Spleen (tissue), 11 donors: ENCODE measurements around the gene NAGS. TPM values are rescaled to one million over a fixed set of nuclear protein-coding genes. Genes with fewer than 3 reads are reported as not detected.

Experiments used
- DNase-seq: peaks from one replicate; pipeline ENCODE4 v3.0.0-alpha.2; 2020
- H3K27ac ChIP-seq, 8 donors: fragments of 200-600 bp; sonication (generic) in 7 of 8; 1 replicate in 4 of 8; 2 replicates in 4 of 8; pipeline versions ENCODE4 v1.5.0 to v1.8.0; 2016 to 2021; ENCODE audit warnings: inconsistent platforms in 4 of 8, mild to moderate bottlenecking in 4 of 8, moderate library complexity in 1 of 8
- H3K27me3 ChIP-seq, 7 donors: fragments of 200-600 bp; sonication (generic) in 6 of 7; replicated peaks in 1 of 7; 1 replicate in 4 of 7; 2 replicates in 3 of 7; pipeline versions ENCODE4 v1.5.0 to v1.8.0; 2016 to 2021; ENCODE audit warnings: inconsistent platforms in 3 of 7, mild to moderate bottlenecking in 1 of 7
- H3K36me3 ChIP-seq, 6 donors: fragments of 200-600 bp; sonication (generic) in 5 of 6; 1 replicate in 4 of 6; 2 replicates in 2 of 6; pipeline versions ENCODE4 v1.5.0 to v1.8.0; 2016 to 2021; ENCODE audit warnings: inconsistent platforms in 2 of 6
- H3K4me1 ChIP-seq, 6 donors: fragments of 200-600 bp; sonication (generic) in 5 of 6; 1 replicate in 3 of 6; 2 replicates in 3 of 6; pipeline versions ENCODE4 v1.5.0 to v1.8.0; 2016 to 2021; ENCODE audit warnings: inconsistent platforms in 3 of 6
- H3K4me3 ChIP-seq, 8 donors: fragments of 200-600 bp; sonication (generic) in 7 of 8; 1 replicate in 4 of 8; 2 replicates in 4 of 8; pipeline versions ENCODE4 v1.5.0 to v1.8.0; 2016 to 2021; ENCODE audit warnings: inconsistent platforms in 4 of 8, mild to moderate bottlenecking in 4 of 8, moderate library complexity in 2 of 8
- H3K9me3 ChIP-seq, 8 donors: fragments of 200-600 bp; sonication (generic) in 7 of 8; 1 replicate in 4 of 8; 2 replicates in 4 of 8; pipeline versions ENCODE4 v1.5.0 to v1.8.0; 2016 to 2021; ENCODE audit warnings: inconsistent platforms in 4 of 8
- POLR2A ChIP-seq, 3 donors: fragments of 450-650 bp; IDR thresholded peaks; one replicate each; pipeline ENCODE4 v1.5.1; 2017; ENCODE audit warnings: antibody characterized with exemption in 3 of 3, mild to moderate bottlenecking in 1 of 3
- POLR2AphosphoS5 ChIP-seq, 3 donors: sonication (generic); formaldehyde crosslinking; IDR thresholded peaks; one replicate each; pipeline ENCODE4 v1.5.1; 2017; ENCODE audit warnings: antibody characterized with exemption in 3 of 3
- WGBS, 5 donors: extraction: QIAGEN DNeasy Blood & Tissue Kit in 3 of 5; methylation state at CpG; one replicate each; pipeline versions ENCODE4 v1.1.5 to v1.1.7; 2013 to 2018; 5-methylcytosine and 5-hydroxymethylcytosine counted together
- intact Hi-C: fragments of 100-400 bp; cut with DNase I; formaldehyde crosslinking; loops from one replicate; pipeline ENCODE4 v1.15.0; 2023; ENCODE audit warnings: low total_unique reads
- polyA plus RNA-seq, 3 donors: library from polyadenylated mRNA; stranded (reverse); fragments of 200-250 nt; gene quantifications; one replicate each; pipeline ENCODE4 v1.2.1, GENCODE V29; 2013
- total RNA-seq, 7 donors: library from RNA; depleted of rRNA in 3 of 7; stranded (reverse); fragments of >200 nt in 3 of 7; fragmentation: NEBNext Ultra II Directional in 4 of 7; extraction: Animal tissue kit (Norgen Biotek cat#: 25700) in 4 of 7; gene quantifications; one replicate each; pipeline versions ENCODE4 v1.1.0 to v1.2.1, GENCODE V29; 2016 to 2021
- TF ChIP-seq, protein P1 (sequence below), 11 experiments: fragments of 200-600 bp in 7 of 11; fragments of 450-650 bp in 4 of 11; sonication (generic) in 4 of 11; IDR thresholded peaks in 8 of 11; conservative IDR thresholded peaks in 3 of 11; 1 replicate in 7 of 11; 2 replicates in 4 of 11; pipeline versions ENCODE4 v1.4.0 to v1.8.0; 2016 to 2021; ENCODE audit warnings: antibody characterized with exemption in 11 of 11, inconsistent platforms in 4 of 11, mild to moderate bottlenecking in 1 of 11
- donor health status: healthy with polysubstance abuse.
- donor health status: DM: no; HTN: no; CAD: no; lungs with moderate emphysema.
- donor health status: DM: no; HTN: no; CAD: no.
- donor health status: Bipolar disorder and iron deficiency.
- donor health status: healthy.
- donor health status: DM: no; HTN: no; CAD: no.
- donor health status: DM: yes; HTN: yes; CAD: no.

The NAGS gene
- total and polyA plus RNA-seq, 10 donors: 0.39 to 1.8 (median 0.91) TPM

- no peaks in the 10 kb centered on the region for H3K9me3 ChIP-seq
- no peaks in the 10 kb centered on the region for H3K4me1 ChIP-seq
- intact Hi-C loops: no loop called here
- no peak overlapping the region for H3K27ac ChIP-seq
- no peaks in the 10 kb centered on the region for H3K36me3 ChIP-seq
- TF ChIP-seq, protein P1, sequence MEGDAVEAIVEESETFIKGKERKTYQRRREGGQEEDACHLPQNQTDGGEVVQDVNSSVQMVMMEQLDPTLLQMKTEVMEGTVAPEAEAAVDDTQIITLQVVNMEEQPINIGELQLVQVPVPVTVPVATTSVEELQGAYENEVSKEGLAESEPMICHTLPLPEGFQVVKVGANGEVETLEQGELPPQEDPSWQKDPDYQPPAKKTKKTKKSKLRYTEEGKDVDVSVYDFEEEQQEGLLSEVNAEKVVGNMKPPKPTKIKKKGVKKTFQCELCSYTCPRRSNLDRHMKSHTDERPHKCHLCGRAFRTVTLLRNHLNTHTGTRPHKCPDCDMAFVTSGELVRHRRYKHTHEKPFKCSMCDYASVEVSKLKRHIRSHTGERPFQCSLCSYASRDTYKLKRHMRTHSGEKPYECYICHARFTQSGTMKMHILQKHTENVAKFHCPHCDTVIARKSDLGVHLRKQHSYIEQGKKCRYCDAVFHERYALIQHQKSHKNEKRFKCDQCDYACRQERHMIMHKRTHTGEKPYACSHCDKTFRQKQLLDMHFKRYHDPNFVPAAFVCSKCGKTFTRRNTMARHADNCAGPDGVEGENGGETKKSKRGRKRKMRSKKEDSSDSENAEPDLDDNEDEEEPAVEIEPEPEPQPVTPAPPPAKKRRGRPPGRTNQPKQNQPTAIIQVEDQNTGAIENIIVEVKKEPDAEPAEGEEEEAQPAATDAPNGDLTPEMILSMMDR (IDR thresholded peaks at IDR 0.05 in 8 of 11, conservative IDR thresholded peaks at IDR 0.05 in 3 of 11): no peak
- no peak for TF ChIP-seq POLR2A (IDR thresholded peaks at IDR 0.05)
- TF ChIP-seq POLR2AphosphoS5 (IDR thresholded peaks at IDR 0.05): no peak
- H3K4me3 ChIP-seq: no peak overlapping the region
- WGBS, 5 donors: 80 to 87% (median 83%) methylated on average over 2 of the region's 2 CpGs
- H3K27me3 ChIP-seq: peaks cover 0 to 28% (median 0%) of the 10 kb centered on the region in 7 donors
- no peak for DNase-seq
These were observed 42.5 kb upstream of the NAGS start for GRCh38 chr17:43961954-43962353.

DNA sequence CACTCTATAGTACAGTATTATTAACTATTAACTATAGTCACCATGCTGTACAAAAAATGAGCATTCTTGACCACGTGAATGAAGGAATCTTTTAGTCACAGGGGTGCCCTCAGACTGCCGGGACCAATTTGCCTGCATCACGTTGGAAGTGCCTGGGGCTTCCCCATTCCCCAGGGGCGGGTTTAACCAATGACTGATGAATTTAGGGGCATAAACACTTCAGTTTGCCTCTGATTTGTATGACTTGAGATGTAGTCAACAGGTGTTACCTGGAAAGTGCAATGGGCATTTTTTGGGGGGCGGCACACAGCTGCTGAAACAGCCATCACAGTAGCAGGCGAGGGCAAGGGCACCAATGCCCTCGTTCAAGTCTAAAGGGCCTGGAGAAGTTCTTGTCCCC is 41.9 kb upstream of the NAGS start:
- TF ChIP-seq, protein P1 (IDR thresholded peaks at IDR 0.05 in 8 of 11, conservative IDR thresholded peaks at IDR 0.05 in 3 of 11): no peak
- no peak for TF ChIP-seq POLR2A (IDR thresholded peaks at IDR 0.05)
- TF ChIP-seq POLR2AphosphoS5 (IDR thresholded peaks at IDR 0.05): no peak
- H3K4me1 ChIP-seq: no peaks in the 10 kb centered on the region
- H3K27me3 ChIP-seq: peaks cover 0 to 23% (median 0%) of the 10 kb centered on the region in 7 donors
- H3K9me3 ChIP-seq: no peaks in the 10 kb centered on the region
- DNase-seq: peak; percentile 33
- H3K4me3 ChIP-seq: no peak overlapping the region
- H3K27ac ChIP-seq: no peak overlapping the region
- H3K36me3 ChIP-seq: no peaks in the 10 kb centered on the region
- intact Hi-C loops: no loop called here
- 52 to 70% (median 58%) methylated on average over 7 of the region's 7 CpGs for WGBS, 5 donors

DNA sequence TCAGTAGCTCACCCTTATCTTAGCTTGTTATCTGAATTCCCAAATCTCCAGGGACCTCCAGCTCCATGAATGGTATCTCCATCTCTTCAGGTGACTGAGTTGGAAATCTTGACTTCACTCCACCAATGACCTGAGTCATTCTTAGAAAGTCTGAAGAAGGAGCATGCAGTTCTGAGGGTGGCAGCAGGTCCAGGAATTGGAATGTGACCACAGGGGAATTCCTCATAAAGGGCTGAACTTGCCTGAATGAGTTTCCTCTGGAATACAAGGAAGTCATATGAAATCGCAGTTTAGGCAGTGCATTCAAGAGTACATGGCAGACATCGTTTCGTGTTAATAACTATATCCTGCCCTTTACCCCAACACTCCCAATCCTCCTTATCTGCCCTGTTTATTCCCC is 38.1 kb upstream of the NAGS start:
- Histone ChIP-seq H3K4me3 (no peak overlapping the region), H3K27ac (no peak overlapping the region), H3K4me1 (no peaks in the 10 kb centered on the region), H3K9me3 (no peaks in the 10 kb centered on the region), H3K27me3 (peaks cover 0 to 30% (median 0%) of the 10 kb centered on the region in 7 donors), H3K36me3 (no peaks in the 10 kb centered on the region)
- TF ChIP-seq, protein P1 (IDR thresholded peaks at IDR 0.05 in 8 of 11, conservative IDR thresholded peaks at IDR 0.05 in 3 of 11): no peak
- TF ChIP-seq POLR2AphosphoS5 (IDR thresholded peaks at IDR 0.05) (no peak), POLR2A (IDR thresholded peaks at IDR 0.05) (no peak)
- intact Hi-C loops: no loop called here
- 69 to 84% (median 76%) methylated on average over 3 of the region's 3 CpGs for WGBS, 5 donors
- no peak for DNase-seq

GRCh38 chr17:43967251-43967875 is 37.1 kb upstream of the NAGS start:
- WGBS, 5 donors: 57 to 79% (median 74%) methylated on average over 9 of the region's 9 CpGs
- no peak overlapping the region for H3K27ac ChIP-seq
- peaks cover 0 to 21% (median 0%) of the 10 kb centered on the region in 7 donors for H3K27me3 ChIP-seq
- no peaks in the 10 kb centered on the region for H3K36me3 ChIP-seq
- DNase-seq: no peak
- H3K4me1 ChIP-seq: no peaks in the 10 kb centered on the region
- H3K4me3 ChIP-seq: no peak overlapping the region
- intact Hi-C loops: no loop called here
- H3K9me3 ChIP-seq: no peaks in the 10 kb centered on the region
- TF ChIP-seq POLR2AphosphoS5 (IDR thresholded peaks at IDR 0.05) (no peak), POLR2A (IDR thresholded peaks at IDR 0.05) (no peak)
- TF ChIP-seq, protein P1 (IDR thresholded peaks at IDR 0.05 in 8 of 11, conservative IDR thresholded peaks at IDR 0.05 in 3 of 11): no peak
